GM12873 (cell line): ENCODE data around the gene RASAL1.

Experiments used
- CTCF ChIP-seq: IDR thresholded peaks from 2 replicates; pipeline ENCODE4 v1.5.1; 2012; ENCODE audit warnings: low read depth, mild to moderate bottlenecking, moderate library complexity, low read length, control low read depth; ENCODE audit not compliant: insufficient read depth; ENCODE audit errors: missing control alignments

RASAL1 gene

GRCh38 chr12:113159937-113160336 is 24.4 kb upstream of the RASAL1 start:
- no peak for TF ChIP-seq CTCF

GRCh38 chr12:113158439-113159203 is 23.1 kb upstream of the RASAL1 start:
- no peak for TF ChIP-seq CTCF

- no peak for TF ChIP-seq CTCF
Observed at GRCh38 chr12:113157218-113157859, 21.8 kb upstream of the RASAL1 start.

DNA sequence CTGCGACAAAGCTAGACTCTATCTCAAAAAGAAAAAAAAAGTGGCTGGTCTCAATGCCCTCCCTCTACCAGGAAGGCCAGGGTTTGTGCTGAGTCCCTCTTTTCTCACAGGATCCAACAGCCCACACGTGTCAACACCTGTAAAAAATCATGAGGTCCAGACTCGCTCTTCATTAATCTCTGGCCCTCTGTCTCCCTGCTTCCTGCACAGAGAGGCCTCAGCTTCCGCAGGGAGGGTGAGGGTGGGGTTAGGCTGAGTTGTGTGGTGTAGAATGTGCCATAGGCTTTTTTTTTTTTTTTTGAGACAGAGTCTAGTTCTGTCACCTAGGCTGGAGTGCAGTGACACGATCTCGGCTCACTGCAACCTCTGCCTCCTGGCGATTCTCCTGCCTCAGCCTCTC is 20.1 kb upstream of the RASAL1 start:
- no peak for TF ChIP-seq CTCF

DNA sequence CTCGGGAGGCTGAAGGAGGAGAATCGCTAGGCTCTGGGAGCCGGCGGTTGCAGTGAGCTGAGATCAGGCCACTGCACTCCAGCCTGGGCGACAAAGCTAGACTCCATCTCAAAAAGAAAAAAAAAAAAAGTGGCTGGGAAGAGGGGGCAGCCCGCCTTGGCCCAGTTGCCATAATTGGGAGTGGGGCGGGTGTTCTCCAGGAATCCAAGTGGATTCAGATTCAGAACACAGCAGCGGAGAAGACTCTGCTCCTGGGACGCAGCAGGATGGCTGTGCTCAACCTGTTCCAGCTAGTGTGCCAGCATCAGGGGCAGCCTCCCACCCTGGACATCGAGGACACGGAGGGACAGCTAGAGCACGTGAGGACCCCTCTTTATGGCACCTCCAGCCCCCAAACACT is 19.5 kb upstream of the RASAL1 start:
- no peak for TF ChIP-seq CTCF

GRCh38 chr12:113154351-113154973 is 18.9 kb upstream of the RASAL1 start:
- no peak for TF ChIP-seq CTCF

DNA sequence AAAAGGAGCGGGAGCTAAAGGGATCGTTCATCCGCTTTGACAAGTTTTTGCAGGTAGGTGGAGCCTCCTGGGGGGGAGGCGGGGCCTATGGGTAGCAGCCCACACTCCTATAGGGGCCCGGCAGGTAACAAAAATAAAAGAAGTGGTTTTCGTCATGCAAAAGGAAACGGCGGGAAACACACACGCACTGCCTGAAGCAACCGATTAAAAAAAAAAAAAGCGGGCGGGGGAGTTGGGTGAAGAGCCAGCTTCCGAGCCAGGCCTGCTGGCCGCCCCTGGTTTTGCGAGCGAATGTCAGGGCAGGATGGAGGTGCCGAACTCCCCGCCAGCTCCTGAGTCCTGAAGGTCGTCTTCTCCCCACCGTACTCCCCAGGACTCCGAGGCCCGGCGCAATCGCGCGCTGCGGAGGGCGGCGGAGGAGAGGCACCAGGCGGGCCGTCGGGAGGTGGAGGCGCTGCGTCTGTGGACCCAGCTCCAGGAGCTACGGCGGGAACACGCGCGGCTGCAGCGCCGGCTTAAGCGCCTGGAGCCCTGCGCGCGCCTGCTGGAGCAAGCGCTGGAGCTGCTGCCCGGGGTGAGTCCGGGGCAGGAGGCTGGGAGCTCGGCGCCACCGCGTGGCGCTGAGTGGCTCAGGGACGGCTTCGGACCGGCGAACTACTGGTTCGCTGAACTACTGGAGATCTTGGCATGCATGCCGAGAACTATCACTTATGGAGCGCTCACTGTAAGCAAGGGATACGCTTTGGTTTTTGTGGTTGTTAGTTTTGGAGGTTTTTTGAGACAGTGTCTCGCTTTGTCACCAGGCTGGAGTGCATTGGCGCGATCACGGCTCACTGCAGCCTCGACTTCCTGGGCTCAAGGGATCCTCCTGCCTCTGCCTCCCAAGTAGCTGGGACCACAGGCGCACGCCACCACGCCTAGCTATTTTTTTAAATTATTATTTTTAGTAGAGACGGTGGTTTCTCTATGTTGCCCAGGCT is 17.6 kb upstream of the RASAL1 start:
- peak; percentile 52 for TF ChIP-seq CTCF
